NB4 (cell line): ENCODE measurements around the gene CXXC5.

Source experiments
- TF ChIP-seq, protein P1 (sequence below): IDR thresholded peaks from 2 replicates; pipeline ENCODE4 v1.6.1; 2011; ENCODE audit warnings: low read depth, low read length
- TF ChIP-seq, protein P2 (sequence below): IDR thresholded peaks from one replicate; pipeline ENCODE4 v1.5.1; 2012; ENCODE audit warnings: low read depth, low read length

DNA sequence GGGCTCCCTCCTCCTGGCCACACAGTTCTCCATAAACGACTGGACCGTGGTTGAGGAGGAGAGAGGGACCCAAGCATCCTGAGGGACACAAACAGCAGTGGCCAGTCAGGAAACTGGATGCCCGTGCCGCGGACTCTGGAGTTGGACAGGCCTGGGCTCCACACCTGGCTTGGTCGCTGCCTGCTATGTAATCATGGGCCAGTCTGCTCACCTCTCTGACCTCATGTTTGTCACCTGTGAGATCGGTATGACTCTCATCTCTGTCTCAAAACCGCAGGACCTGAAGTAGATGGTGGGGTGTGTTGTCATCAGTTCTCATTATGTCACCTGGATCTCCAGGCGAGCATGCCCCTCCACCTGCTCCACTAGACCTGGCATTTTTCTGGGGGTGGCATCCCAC, 14.5 kb downstream of the CXXC5 start:
- TF ChIP-seq, protein P1, sequence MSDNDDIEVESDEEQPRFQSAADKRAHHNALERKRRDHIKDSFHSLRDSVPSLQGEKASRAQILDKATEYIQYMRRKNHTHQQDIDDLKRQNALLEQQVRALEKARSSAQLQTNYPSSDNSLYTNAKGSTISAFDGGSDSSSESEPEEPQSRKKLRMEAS: no peak
- TF ChIP-seq, protein P2, sequence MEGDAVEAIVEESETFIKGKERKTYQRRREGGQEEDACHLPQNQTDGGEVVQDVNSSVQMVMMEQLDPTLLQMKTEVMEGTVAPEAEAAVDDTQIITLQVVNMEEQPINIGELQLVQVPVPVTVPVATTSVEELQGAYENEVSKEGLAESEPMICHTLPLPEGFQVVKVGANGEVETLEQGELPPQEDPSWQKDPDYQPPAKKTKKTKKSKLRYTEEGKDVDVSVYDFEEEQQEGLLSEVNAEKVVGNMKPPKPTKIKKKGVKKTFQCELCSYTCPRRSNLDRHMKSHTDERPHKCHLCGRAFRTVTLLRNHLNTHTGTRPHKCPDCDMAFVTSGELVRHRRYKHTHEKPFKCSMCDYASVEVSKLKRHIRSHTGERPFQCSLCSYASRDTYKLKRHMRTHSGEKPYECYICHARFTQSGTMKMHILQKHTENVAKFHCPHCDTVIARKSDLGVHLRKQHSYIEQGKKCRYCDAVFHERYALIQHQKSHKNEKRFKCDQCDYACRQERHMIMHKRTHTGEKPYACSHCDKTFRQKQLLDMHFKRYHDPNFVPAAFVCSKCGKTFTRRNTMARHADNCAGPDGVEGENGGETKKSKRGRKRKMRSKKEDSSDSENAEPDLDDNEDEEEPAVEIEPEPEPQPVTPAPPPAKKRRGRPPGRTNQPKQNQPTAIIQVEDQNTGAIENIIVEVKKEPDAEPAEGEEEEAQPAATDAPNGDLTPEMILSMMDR: no peak
